MM.1S (cell line): Measurements from ENCODE around the gene XPO4.

Experiments used
- DNase-seq: peaks from one replicate; pipeline ENCODE4 v3.0.0-alpha.2; 2015
- H2AFZ ChIP-seq: fragments of 300-600 bp; sonication (generic); 2 replicates; pipeline ENCODE4 v1.6.0; 2016; ENCODE audit warnings: antibody characterized with exemption, low read length
- H3F3A ChIP-seq: fragments of 300-600 bp; sonication (generic); 2 replicates; pipeline ENCODE4 v1.6.1; 2016; ENCODE audit warnings: mild to moderate bottlenecking, antibody characterized with exemption, low read length, moderate library complexity, mixed read lengths; ENCODE audit not compliant: insufficient read depth
- H3K27ac ChIP-seq: fragments of 300-600 bp; sonication (generic); 2 replicates; pipeline ENCODE4 v1.5.1; 2016; ENCODE audit warnings: mild to moderate bottlenecking, low read length
- H3K27me3 ChIP-seq: fragments of 300-600 bp; sonication (generic); replicated peaks from 2 replicates; pipeline ENCODE4 v1.6.0; 2016; ENCODE audit warnings: low read length; ENCODE audit not compliant: insufficient read depth
- H3K36me3 ChIP-seq: fragments of 300-600 bp; sonication (generic); replicated peaks from 2 replicates; pipeline ENCODE4 v1.6.1; 2016; ENCODE audit warnings: mild to moderate bottlenecking, low read length, mixed read lengths; ENCODE audit not compliant: insufficient read depth
- H3K4me1 ChIP-seq: fragments of 300-600 bp; sonication (generic); 2 replicates; pipeline ENCODE4 v1.6.1; 2016; ENCODE audit warnings: low read length, mixed read lengths
- H3K4me2 ChIP-seq: fragments of 300-600 bp; sonication (generic); 2 replicates; pipeline ENCODE4 v1.6.0; 2016; ENCODE audit warnings: low read depth, low read length
- H3K4me3 ChIP-seq: fragments of 300-600 bp; sonication (generic); 2 replicates; pipeline ENCODE4 v1.5.1; 2016; ENCODE audit warnings: low read length, mixed read lengths
- H3K79me2 ChIP-seq: fragments of 300-600 bp; sonication (generic); 2 replicates; pipeline ENCODE4 v1.6.1; 2016; ENCODE audit warnings: mixed run types, low read length, mixed read lengths
- H3K9ac ChIP-seq: fragments of 300-600 bp; sonication (generic); 2 replicates; pipeline ENCODE4 v1.6.1; 2016; ENCODE audit warnings: low read length, mixed read lengths
- H3K9me2 ChIP-seq: fragments of 300-600 bp; sonication (generic); replicated peaks from 2 replicates; pipeline ENCODE4 v1.6.1; 2016; ENCODE audit warnings: mild to moderate bottlenecking, low read length, mixed read lengths; ENCODE audit not compliant: insufficient read depth
- H3K9me3 ChIP-seq: fragments of 300-600 bp; sonication (generic); replicated peaks from 2 replicates; pipeline ENCODE4 v1.6.1; 2016; ENCODE audit warnings: mild to moderate bottlenecking, low read length, mixed read lengths; ENCODE audit not compliant: insufficient read depth
- H4K20me1 ChIP-seq: fragments of 300-600 bp; sonication (generic); 2 replicates; pipeline ENCODE4 v1.6.1; 2016; ENCODE audit warnings: mild to moderate bottlenecking, low read length, moderate library complexity, mixed read lengths; ENCODE audit not compliant: insufficient read depth
- CTCF ChIP-seq: fragments of 300-600 bp; sonication (generic); IDR thresholded peaks from 2 replicates; pipeline ENCODE4 v1.5.1; 2016; ENCODE audit warnings: antibody characterized with exemption, low read length, mixed read lengths
- EZH2 ChIP-seq: fragments of 300-600 bp; sonication (generic); optimal IDR thresholded peaks from 2 replicates; pipeline ENCODE3; 2017; ENCODE audit warnings: low read depth, mild to moderate bottlenecking, antibody characterized with exemption, low read length, mixed read lengths
- EZH2phosphoT487 ChIP-seq: fragments of 300-600 bp; sonication (generic); IDR thresholded peaks from 2 replicates; pipeline ENCODE4 v1.6.1; 2018; ENCODE audit warnings: antibody characterized with exemption, low read length

XPO4 gene

GRCh38 chr13:20769834-20770233 is 132.7 kb downstream of the XPO4 start:
- no peaks in the 10 kb centered on the region for H3K27me3 ChIP-seq
- no peaks in the 10 kb centered on the region for H3K9me3 ChIP-seq
- TF ChIP-seq EZH2, result no peak
- TF ChIP-seq CTCF, result no peak
- no peak for TF ChIP-seq EZH2phosphoT487
- DNase-seq, result no peak
- H4K20me1 ChIP-seq, result no peaks in the 10 kb centered on the region
- H3K36me3 ChIP-seq, result no peaks in the 10 kb centered on the region
- no peak overlapping the region for H3K27ac ChIP-seq
- peaks cover 1% of the 10 kb centered on the region; the same call in 1 of the 2 replicates for H3F3A ChIP-seq
- no peak overlapping the region for H3K9ac ChIP-seq
- H2AFZ ChIP-seq, result no peak overlapping the region
- H3K4me3 ChIP-seq, result no peak overlapping the region
- H3K79me2 ChIP-seq, result no peaks in the 10 kb centered on the region
- no peak overlapping the region for H3K4me2 ChIP-seq
- no peaks in the 10 kb centered on the region for H3K4me1 ChIP-seq
- no peaks in the 10 kb centered on the region for H3K9me2 ChIP-seq

GRCh38 chr13:20769091-20769490 is 133.5 kb downstream of the XPO4 start:
- Histone ChIP-seq H4K20me1 (no peaks in the 10 kb centered on the region), H3K36me3 (no peaks in the 10 kb centered on the region), H3K9me3 (no peaks in the 10 kb centered on the region), H3K9ac (no peak overlapping the region), H3K27me3 (no peaks in the 10 kb centered on the region), H3K79me2 (no peaks in the 10 kb centered on the region), H3K4me2 (no peak overlapping the region), H3K27ac (no peak overlapping the region), H3F3A (no peaks in the 10 kb centered on the region), H2AFZ (no peak overlapping the region), H3K9me2 (no peaks in the 10 kb centered on the region), H3K4me1 (no peaks in the 10 kb centered on the region), H3K4me3 (no peak overlapping the region)
- no peak for DNase-seq
- TF ChIP-seq EZH2phosphoT487 (no peak), EZH2 (no peak), CTCF (no peak)

- H4K20me1 ChIP-seq, result no peaks in the 10 kb centered on the region
- H3F3A ChIP-seq, result no peaks in the 10 kb centered on the region
- TF ChIP-seq EZH2 (no peak), CTCF (no peak), EZH2phosphoT487 (no peak)
- H3K36me3 ChIP-seq, result no peaks in the 10 kb centered on the region
- H3K27me3 ChIP-seq, result no peaks in the 10 kb centered on the region
- H3K9me2 ChIP-seq, result no peaks in the 10 kb centered on the region
- no peak overlapping the region for H3K27ac ChIP-seq
- no peak overlapping the region for H3K4me2 ChIP-seq
- H3K4me1 ChIP-seq, result no peaks in the 10 kb centered on the region
- no peak overlapping the region for H2AFZ ChIP-seq
- no peak overlapping the region for H3K9ac ChIP-seq
- no peak overlapping the region for H3K4me3 ChIP-seq
- no peak for DNase-seq
- no peaks in the 10 kb centered on the region for H3K9me3 ChIP-seq
- H3K79me2 ChIP-seq, result no peaks in the 10 kb centered on the region
These were observed 135.1 kb downstream of the XPO4 start for GRCh38 chr13:20767309-20767943.
